Omental fat pad (tissue), 4 donors: ENCODE results near the gene GPR35. TPM values are rescaled to one million over a fixed set of nuclear protein-coding genes. Genes with fewer than 3 reads are reported as not detected.

ENCODE experiments used
- ATAC-seq: fragments of 150-250 bp; one replicate; pipeline ENCODE4 v1.9.1; 2016; ENCODE audit warnings: mild to moderate bottlenecking, moderate library complexity; ENCODE audit not compliant: low FRiP score
- DNase-seq: peaks from one replicate; pipeline ENCODE4 v3.0.0-alpha.2; 2019; ENCODE audit warnings: low spot score
- CTCF ChIP-seq, 3 donors: fragments of 450-650 bp; IDR thresholded peaks; one replicate each; pipeline ENCODE4 v1.5.1; 2016 to 2017; ENCODE audit warnings: antibody characterized with exemption in 3 of 3, mild to moderate bottlenecking in 3 of 3, moderate library complexity in 2 of 3
- total RNA-seq, 4 donors: library from RNA; depleted of rRNA; stranded (reverse); fragments of >200 nt; gene quantifications; one replicate each; pipeline ENCODE4 v1.1.0, GENCODE V29; 2016

GPR35 gene
- total RNA-seq, 4 donors from 2014 or later: 1.3 to 2.4 (median 1.9) TPM

DNA sequence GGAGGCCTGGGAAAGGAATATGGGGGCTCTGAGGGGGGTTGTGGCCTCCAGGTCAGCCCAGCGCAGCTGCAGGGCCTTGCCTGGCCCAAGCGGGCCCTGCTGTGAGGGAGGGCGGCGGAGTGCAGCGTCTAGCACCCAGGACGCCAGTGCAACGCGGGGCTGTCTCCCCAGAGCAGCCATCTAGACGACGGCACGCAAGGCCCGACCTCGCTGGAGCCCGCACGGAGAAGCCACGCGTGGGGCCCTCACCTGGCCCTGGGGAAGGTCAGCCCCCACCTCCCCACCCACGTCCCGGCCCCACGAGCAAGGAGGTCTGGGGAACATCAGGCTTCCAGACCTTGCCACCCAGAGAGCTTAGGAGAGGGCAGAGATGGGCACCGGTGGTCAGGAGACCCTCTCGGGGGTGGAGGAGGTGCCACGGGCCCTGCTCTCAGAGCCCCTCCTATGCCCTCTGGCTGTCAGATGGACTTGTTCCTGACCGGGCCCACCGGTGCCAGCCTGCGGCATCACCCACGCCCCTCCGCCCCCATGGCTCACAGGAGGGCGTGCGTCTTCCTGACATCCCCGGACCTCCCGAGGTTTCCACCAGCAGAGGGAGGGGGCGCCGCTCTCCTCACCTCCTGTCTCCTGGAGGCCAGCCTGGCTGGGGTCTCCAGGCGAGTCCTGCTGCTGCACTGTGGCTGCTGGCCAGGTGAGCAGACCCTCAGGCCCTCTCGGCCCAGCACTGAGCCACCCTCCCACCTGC lies 17.0 kb downstream of the GPR35 start:
- ATAC-seq: no peak
- no peak for TF ChIP-seq CTCF (IDR thresholded peaks at IDR 0.05)
- DNase-seq: no peak

- no peak for ATAC-seq
- DNase-seq: no peak
- no peak for TF ChIP-seq CTCF (IDR thresholded peaks at IDR 0.05)
These were observed 17.5 kb downstream of the GPR35 start for GRCh38 chr2:240642806-240643092.

GRCh38 chr2:240643093-240643810 lies 18.0 kb downstream of the GPR35 start:
- ATAC-seq: no peak
- DNase-seq: no peak
- TF ChIP-seq CTCF (IDR thresholded peaks at IDR 0.05): no peak

GRCh38 chr2:240643811-240644150 lies 18.5 kb downstream of the GPR35 start:
- TF ChIP-seq CTCF (IDR thresholded peaks at IDR 0.05): no peak
- ATAC-seq (no peak), DNase-seq (no peak)

- no peak for TF ChIP-seq CTCF (IDR thresholded peaks at IDR 0.05)
These were observed 18.9 kb downstream of the GPR35 start for GRCh38 chr2:240644171-240644651.

DNA sequence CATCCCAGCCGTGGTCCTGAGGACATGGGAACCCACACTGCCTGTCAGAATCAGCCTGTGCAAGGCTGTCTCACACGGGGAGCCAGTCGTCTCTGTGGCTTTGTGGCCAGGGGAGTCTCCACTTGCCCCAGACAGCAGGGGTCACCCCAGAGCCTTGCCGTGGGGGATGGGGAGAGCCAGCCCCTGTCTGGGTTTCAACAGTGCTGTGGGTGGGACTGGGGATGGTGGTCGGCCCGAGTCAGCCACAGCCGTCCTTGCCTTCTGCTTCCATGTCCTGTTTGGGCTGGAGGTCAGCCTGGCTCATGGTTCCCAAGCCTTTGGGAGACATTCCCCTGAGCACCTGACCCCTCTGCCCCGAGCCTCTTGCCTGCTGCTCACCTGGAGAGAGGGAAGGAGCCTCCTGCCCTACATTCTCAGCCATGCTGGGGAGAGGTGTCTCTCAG lies 19.6 kb downstream of the GPR35 start:
- no peak for TF ChIP-seq CTCF (IDR thresholded peaks at IDR 0.05)
- ATAC-seq: no peak
- no peak for DNase-seq

More at GRCh38 chr2:240644171-240644651, 18.9 kb downstream of the GPR35 start:
- DNase-seq: no peak
- no peak for ATAC-seq

DNA sequence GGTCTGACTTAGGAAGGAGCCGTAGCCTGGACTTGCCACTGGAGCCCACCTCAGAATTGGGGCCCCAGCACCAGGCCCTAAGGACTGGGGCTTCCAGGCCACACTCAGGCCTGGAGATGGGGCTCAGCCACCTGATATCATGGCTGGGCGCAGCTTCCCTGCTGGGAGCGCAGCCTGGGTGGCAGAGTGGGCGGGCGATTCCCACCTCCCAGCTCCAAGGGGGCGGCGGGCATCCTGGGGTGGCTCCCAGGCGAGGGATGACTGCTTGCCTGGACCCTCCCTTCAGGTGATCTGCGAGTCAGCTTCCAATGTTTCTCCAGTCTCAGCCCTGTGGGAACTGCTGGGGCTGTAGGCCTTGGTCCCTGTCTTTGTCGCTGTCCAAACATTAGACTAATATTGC lies 20.1 kb downstream of the GPR35 start:
- no peak for TF ChIP-seq CTCF (IDR thresholded peaks at IDR 0.05)
- ATAC-seq: no peak
- DNase-seq: no peak
